DOHH2 (cell line): ENCODE data around the gene POP4.

ENCODE experiments used
- H3F3A ChIP-seq: fragments of 200-600 bp; sonication (generic), shearing (Covaris generic); 2 replicates; pipeline ENCODE4 v1.6.0; 2016; ENCODE audit warnings: antibody characterized with exemption, mild to moderate bottlenecking; ENCODE audit not compliant: control insufficient read depth, insufficient read depth
- H3K27ac ChIP-seq: fragments of 200-600 bp; sonication (generic); 2 replicates; pipeline ENCODE4 v1.5.1; 2014; ENCODE audit warnings: low read depth, mild to moderate bottlenecking, low read length, moderate library complexity
- H3K27me3 ChIP-seq: fragments of 200-600 bp; sonication (generic); 2 replicates; pipeline ENCODE4 v1.6.1; 2014; ENCODE audit warnings: mild to moderate bottlenecking, low read length, mixed read lengths; ENCODE audit not compliant: control insufficient read depth
- H3K36me3 ChIP-seq: fragments of 200-600 bp; sonication (generic); 2 replicates; pipeline ENCODE4 v1.6.1; 2014; ENCODE audit warnings: mild to moderate bottlenecking, low read length, moderate library complexity, mixed read lengths; ENCODE audit not compliant: control insufficient read depth
- H3K4me1 ChIP-seq: fragments of 200-600 bp; sonication (generic); 2 replicates; pipeline ENCODE4 v1.6.1; 2014; ENCODE audit warnings: mild to moderate bottlenecking, low read length, mixed read lengths; ENCODE audit not compliant: control insufficient read depth
- H3K4me2 ChIP-seq: fragments of 200-600 bp; sonication (generic); 2 replicates; pipeline ENCODE4 v1.6.0; 2014; ENCODE audit warnings: mild to moderate bottlenecking, low read length, moderate library complexity
- H3K4me3 ChIP-seq: fragments of 200-600 bp; sonication (generic); 2 replicates; pipeline ENCODE4 v1.5.1; 2014; ENCODE audit warnings: mild to moderate bottlenecking, low read length, mixed read lengths
- H3K79me2 ChIP-seq: fragments of 200-600 bp; sonication (generic); 2 replicates; pipeline ENCODE4 v1.6.1; 2014; ENCODE audit warnings: mild to moderate bottlenecking, low read length, mixed read lengths; ENCODE audit not compliant: control insufficient read depth
- H3K9me2 ChIP-seq: fragments of 200-600 bp; sonication (generic); replicated peaks from 2 replicates; pipeline ENCODE4 v1.6.1; 2014; ENCODE audit warnings: mild to moderate bottlenecking, low read length, mixed read lengths; ENCODE audit not compliant: control insufficient read depth
- H3K9me3 ChIP-seq: fragments of 200-600 bp; sonication (generic); 2 replicates; pipeline ENCODE4 v1.6.1; 2014; ENCODE audit warnings: antibody characterized with exemption, low read length, mixed read lengths; ENCODE audit not compliant: control insufficient read depth, insufficient read depth
- H4K20me1 ChIP-seq: fragments of 200-600 bp; sonication (generic); 2 replicates; pipeline ENCODE4 v1.6.0; 2014; ENCODE audit warnings: low read depth, mild to moderate bottlenecking, antibody characterized with exemption, low read length, moderate library complexity; ENCODE audit not compliant: control insufficient read depth, insufficient read depth
- CTCF ChIP-seq: fragments of 200-600 bp; sonication (generic); IDR thresholded peaks from one replicate; pipeline ENCODE4 v1.5.1; 2014; ENCODE audit warnings: antibody characterized with exemption, mild to moderate bottlenecking, low read depth, low read length; ENCODE audit not compliant: poor library complexity, severe bottlenecking
- EZH2phosphoT487 ChIP-seq: fragments of 200-600 bp; sonication (generic); IDR thresholded peaks from 2 replicates; pipeline ENCODE4 v1.6.1; 2017; ENCODE audit warnings: borderline replicate concordance, mild to moderate bottlenecking, antibody characterized with exemption, low read length, moderate library complexity, mixed read lengths

Gene POP4

GRCh38 chr19:29629836-29630534 lies 23.9 kb downstream of the POP4 start:
- Histone ChIP-seq H3K36me3 (no peaks in the 10 kb centered on the region), H3K4me3 (no peak overlapping the region), H4K20me1 (no peaks in the 10 kb centered on the region), H3K9me3 (no peaks in the 10 kb centered on the region), H3K4me2 (no peak overlapping the region), H3F3A (no peaks in the 10 kb centered on the region), H3K9me2 (no peaks in the 10 kb centered on the region), H3K27me3 (no peaks in the 10 kb centered on the region), H3K79me2 (no peaks in the 10 kb centered on the region), H3K4me1 (peaks cover 13% of the 10 kb centered on the region), H3K27ac (no peak overlapping the region)
- TF ChIP-seq EZH2phosphoT487 (no peak), CTCF (no peak)

DNA sequence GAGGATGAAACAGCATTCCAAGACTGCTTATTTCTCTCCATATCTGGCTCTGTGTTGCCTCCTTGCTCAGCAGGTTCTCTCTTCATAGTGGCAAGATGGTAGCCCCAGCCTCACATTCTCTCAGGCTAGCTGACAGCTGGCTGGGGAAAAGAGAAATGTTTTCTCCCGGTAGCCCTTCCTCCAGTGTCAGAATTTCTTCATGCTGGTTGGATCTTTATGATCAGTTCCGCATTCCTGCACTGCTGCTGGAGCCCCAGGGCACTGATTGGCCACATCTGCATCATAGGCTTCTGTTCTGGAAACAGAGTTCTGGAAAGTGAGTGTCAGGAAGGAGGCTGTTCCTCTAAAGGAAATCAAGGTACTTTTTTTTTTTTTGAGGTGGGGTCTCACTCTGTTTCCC lies 24.6 kb downstream of the POP4 start:
- Histone ChIP-seq H3K4me2 (no peak overlapping the region), H3K27me3 (no peaks in the 10 kb centered on the region), H3K27ac (no peak overlapping the region), H3K79me2 (no peaks in the 10 kb centered on the region), H3K36me3 (no peaks in the 10 kb centered on the region), H3K4me1 (peaks cover 13% of the 10 kb centered on the region), H3K9me2 (no peaks in the 10 kb centered on the region), H3F3A (no peaks in the 10 kb centered on the region), H3K9me3 (no peaks in the 10 kb centered on the region), H4K20me1 (no peaks in the 10 kb centered on the region), H3K4me3 (no peak overlapping the region)
- TF ChIP-seq EZH2phosphoT487, result no peak
- TF ChIP-seq CTCF, result no peak

GRCh38 chr19:29631450-29631849 lies 25.4 kb downstream of the POP4 start:
- H3K4me1 ChIP-seq, result peaks cover 13% of the 10 kb centered on the region

More at GRCh38 chr19:29631450-29631849, 25.4 kb downstream of the POP4 start:
- Histone ChIP-seq H3K4me3 (no peak overlapping the region), H3F3A (no peaks in the 10 kb centered on the region), H3K4me2 (no peak overlapping the region), H3K9me2 (no peaks in the 10 kb centered on the region), H3K79me2 (no peaks in the 10 kb centered on the region), H3K9me3 (no peaks in the 10 kb centered on the region), H3K36me3 (no peaks in the 10 kb centered on the region), H3K27me3 (no peaks in the 10 kb centered on the region), H3K27ac (no peak overlapping the region), H4K20me1 (no peaks in the 10 kb centered on the region)
- TF ChIP-seq CTCF (no peak), EZH2phosphoT487 (no peak)
